ENCODE results near the gene GPATCH11.

The GPATCH11 gene

DNA sequence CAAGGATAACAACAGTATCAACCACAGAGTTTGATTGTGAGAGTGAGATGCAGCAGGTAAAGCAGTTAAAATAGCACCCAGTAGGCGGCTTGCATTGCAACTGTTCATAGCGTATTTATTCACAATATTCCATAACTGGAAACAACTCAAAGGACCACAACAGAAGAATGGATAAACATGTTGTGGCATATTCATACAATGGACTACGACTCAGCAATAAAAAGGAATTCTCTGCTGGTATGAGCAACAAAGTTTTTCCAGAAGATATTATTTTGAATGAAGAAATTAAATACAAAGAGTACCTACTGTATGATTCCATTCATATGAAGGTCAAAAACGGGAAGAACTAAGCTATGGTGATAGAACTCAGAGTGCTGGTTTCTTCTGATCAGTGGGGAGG, 25.2 kb downstream of the GPATCH11 start:
- no peak for DNase-seq

DNA sequence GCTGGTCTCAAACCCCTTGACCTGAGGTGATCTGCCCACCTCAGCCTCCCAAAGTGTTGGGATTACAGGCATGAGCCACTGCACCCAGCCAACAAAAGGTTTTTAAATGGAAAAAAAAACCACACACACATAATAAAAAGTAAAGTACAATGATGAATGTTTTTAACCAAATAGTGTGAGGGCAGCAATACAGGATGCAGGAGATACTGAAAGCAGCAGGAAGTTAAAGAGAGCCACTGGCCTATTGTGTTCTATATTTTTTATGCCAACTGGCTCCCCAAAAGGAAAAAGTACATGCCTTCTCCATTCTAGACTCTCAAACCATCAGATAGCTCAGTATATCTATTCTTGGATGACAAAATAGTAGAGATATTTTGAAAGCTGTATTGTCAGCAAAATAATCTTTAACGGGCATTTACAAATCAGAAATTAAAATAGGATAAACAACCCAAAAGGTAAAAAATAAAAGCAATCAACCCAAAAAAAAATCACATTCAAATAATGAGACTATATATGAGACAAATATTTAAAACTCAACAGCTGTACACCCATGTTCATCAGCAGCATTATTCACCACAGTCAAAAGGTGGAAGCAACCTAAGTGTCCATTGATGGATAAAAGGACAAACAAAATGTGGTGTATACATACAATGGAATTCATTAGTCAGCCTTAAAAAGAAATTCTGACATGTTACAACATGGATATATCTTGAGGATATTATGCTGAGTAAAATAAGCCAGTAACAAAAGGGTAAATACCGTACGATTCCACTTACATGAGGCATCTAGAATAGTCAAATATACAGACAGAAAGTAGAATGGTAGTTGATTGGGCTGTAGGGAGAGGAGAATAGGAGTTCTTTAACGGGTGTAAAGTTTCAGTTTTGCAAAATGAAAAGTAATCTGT, 26.2 kb downstream of the GPATCH11 start:
- no peak for DNase-seq

DNA sequence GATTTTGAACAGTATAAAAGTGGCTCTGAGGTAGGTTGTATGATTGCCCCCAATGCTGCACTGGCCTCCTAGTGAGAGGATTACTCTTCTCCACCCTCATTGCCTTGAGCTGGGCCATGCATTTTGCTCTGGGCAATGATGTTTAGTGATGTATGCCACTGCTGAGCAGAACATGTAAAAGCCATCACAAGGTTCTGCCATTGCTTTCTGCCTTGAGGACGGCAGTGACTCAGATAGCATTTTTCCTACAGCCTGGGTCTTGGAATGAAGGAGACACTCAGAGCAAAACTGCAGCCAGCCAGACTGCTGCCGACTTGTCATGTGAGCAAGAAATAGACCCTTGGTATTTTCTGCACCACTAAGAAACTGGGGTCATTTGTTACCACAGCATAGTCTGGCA, 27.6 kb downstream of the GPATCH11 start:
- DNase-seq, result no peak

GRCh38 chr2:37117566-37117965, 33.2 kb downstream of the GPATCH11 start:
- DNase-seq, result no peak

GRCh38 chr2:37119157-37119556, 34.8 kb downstream of the GPATCH11 start:
- DNase-seq, result no peak

DNA sequence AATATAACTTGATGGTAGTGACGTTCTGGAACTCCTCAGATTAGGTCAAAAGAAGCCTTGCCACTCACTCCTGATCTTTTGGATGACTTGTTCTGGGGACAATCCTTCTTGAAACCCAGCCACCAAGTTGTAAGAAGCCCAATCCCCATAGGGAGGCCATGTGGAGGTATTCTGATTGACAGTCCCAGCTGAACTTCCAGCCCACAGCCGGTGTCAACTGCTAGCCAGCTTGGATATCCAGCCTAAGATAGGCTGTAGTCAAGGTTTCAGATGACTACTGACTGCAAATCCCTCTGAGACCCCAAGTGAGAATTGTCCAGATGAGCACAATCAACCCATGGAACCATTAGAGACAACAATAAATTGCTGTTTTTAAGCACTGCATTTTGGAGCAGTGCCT, 41.1 kb downstream of the GPATCH11 start:
- no peak for DNase-seq

DNA sequence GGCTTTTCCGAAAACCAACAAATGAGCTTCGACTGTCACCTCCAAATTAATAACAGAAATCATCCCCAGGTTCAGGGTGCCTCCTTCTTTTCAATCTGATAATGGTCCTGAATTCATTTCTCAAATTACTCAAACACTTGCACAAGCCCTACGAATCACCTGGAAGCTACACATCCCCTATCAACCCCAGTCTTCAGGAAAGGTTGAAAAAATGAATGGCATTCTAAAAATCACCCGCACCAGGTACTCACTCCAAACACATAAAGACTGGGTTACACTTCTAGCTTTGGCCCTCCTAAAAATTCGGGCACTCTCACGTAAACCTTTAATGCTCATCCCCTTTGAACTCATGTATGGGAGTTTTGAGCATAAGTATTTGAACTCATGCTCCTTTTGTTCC, 48.6 kb downstream of the GPATCH11 start:
- DNase-seq, result no peak

- DNase-seq, result no peak
These were observed 58.2 kb downstream of the GPATCH11 start for GRCh38 chr2:37142546-37142945.

DNA sequence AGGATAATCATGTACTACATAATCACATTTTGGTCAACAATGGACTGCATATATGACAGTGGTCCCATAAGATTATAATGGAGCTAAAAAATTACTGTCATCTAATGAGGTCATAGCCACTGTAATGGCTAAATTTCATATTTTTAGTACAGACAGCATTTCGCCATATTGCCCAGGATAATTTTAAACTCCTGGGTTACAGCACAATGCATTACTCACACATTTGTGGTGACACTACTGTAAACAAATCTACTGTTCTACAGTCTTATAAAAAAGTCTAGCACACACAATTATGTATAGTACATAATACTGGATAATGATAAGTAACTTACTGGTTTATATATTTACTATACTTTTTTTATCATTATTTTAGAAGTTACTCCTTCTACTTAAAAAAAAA, 59.7 kb downstream of the GPATCH11 start:
- no peak for DNase-seq

DNA sequence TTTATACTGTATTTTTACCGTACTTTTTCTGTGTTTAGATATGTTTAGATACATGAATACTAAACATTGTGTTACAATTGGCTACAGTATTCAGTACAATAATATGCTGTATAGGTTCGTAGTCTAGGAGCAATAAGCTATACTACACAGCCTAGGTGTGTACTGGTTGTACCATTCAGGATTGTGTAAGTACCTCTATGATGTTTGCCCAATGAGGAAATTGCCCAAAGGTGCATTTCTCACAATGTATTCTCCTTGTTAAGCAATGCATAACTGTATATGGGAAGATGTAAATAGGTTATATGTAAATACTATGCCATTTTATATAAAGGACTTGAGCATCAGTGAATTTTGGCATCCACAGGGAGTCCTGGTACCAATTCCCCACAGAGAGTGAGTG, 61.7 kb downstream of the GPATCH11 start:
- DNase-seq, result no peak

DNA sequence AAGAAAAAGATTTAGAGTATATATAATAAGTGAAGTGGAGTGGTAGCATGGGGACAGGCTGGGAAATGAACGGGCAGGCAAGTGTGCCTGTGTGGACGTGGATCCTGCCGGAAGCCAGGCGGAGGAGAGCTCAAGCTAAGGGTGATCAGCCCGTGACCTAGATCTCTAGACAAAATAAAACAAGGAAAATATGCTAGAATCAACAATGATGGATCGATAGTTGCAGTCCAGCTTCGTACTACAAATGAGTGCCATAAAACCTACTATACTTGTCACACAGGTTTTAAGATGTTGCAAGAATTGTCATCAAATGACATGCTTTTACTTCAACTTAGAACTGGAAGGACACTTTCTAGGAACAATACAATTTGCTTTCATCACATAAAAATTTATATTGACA, 64.0 kb downstream of the GPATCH11 start:
- DNase-seq, result no peak
